Measurements from ENCODE around the gene ZNF480.

ZNF480 gene

DNA sequence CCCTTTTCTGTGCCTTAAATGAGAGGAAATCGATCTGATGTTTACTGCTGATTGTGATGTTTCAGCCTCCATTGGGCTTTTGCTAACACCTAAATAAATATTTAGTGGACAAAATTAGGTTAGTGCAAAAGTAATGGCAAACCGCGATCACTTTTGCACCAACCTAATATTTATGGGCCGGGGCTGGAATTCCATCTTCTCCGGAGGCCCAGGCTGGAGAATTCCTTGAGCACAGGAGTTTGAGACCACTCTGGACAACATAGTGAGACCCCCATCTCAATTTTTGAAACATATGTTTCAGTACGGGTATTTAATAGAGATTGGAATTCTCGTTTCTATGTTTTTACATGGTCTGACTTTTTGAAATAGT lies 73.4 kb downstream of the ZNF480 start:
- Histone ChIP-seq H3K79me2 (ENCODE audit: control insufficient read depth, low read length) (no peaks in the 10 kb centered on the region), H3K27ac (ENCODE audit: low read depth, low read length) (peak overlapping the region; percentile 18; the same call in 1 of the 2 replicates), H3K27me3 (ENCODE audit: control insufficient read depth, low read length) (no peaks in the 10 kb centered on the region), H4K20me1 (ENCODE audit: control insufficient read depth, insufficient read depth, low read depth, low read length) (no peaks in the 10 kb centered on the region), H3K4me3 (ENCODE audit: low read length) (peak overlapping the region; percentile 61), H3K4me2 (ENCODE audit: low read length) (peak overlapping the region; percentile 52), H3K4me1 (ENCODE audit: control insufficient read depth, low read length) (0 out of 2 replicates have a peak, but pooled peaks cover 3% of the 10 kb centered on the region), H3K9me3 (ENCODE audit: control insufficient read depth, insufficient read depth, low read length) (peaks cover 36% of the 10 kb centered on the region), H3K36me3 (ENCODE audit: control insufficient read depth, low read length) (no peaks in the 10 kb centered on the region), H3F3A (ENCODE audit: control insufficient read depth, insufficient read depth) (no peaks in the 10 kb centered on the region), H3K9me2 (replicated peaks; ENCODE audit: control insufficient read depth, low read length) (no peaks in the 10 kb centered on the region)
- TF ChIP-seq EZH2phosphoT487 (IDR thresholded peaks at IDR 0.05; ENCODE audit: borderline replicate concordance, low read length) = no peak
- TF ChIP-seq, protein P1, sequence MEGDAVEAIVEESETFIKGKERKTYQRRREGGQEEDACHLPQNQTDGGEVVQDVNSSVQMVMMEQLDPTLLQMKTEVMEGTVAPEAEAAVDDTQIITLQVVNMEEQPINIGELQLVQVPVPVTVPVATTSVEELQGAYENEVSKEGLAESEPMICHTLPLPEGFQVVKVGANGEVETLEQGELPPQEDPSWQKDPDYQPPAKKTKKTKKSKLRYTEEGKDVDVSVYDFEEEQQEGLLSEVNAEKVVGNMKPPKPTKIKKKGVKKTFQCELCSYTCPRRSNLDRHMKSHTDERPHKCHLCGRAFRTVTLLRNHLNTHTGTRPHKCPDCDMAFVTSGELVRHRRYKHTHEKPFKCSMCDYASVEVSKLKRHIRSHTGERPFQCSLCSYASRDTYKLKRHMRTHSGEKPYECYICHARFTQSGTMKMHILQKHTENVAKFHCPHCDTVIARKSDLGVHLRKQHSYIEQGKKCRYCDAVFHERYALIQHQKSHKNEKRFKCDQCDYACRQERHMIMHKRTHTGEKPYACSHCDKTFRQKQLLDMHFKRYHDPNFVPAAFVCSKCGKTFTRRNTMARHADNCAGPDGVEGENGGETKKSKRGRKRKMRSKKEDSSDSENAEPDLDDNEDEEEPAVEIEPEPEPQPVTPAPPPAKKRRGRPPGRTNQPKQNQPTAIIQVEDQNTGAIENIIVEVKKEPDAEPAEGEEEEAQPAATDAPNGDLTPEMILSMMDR (IDR thresholded peaks at IDR 0.05; ENCODE audit: low read depth, low read length, poor library complexity, severe bottlenecking) = no peak
